DMS53 (cell line): ENCODE results near the gene LRRC4C.

Experiments
- DNase-seq: peaks from one replicate; lab custom pipeline; 2025; lab: John Stamatoyannopoulos, UW

LRRC4C gene

DNA sequence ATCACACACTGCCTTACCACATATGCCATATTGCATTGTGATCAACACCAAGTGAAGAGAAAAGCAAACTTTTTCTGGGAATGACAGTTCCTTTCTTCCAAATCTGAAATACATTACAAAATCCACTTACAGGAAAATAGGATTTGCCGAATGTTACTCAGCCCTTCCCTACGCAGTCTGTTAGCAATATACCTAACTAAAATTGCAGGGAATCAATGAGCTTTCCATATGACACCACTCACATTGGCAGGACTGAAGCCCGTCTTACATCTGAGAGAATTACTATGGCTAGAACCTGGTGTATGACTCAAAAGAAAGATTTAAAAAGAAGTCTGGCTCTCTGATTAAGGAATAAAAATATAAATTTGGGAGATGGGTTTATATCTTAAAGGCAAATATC is 136.0 kb downstream of the LRRC4C start:
- DNase-seq: no peak

DNA sequence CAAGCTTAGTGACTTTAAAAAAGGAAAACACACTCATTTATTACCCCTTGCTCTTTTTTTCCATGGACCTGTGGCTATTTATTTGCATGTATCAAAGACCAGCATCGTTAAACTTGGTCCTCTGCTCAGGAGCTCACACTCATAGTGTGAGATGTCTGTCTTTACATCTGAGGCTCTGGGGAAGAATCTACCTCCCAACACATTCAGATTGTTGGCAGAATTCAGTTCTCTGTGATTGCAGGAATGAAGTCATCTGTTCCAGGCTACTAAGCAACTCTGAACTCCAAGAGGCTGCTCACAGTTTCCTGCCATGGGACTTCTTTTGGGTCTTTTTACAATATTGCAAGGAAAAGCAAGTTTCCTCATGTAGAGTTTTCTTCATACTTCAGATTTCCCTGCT is 138.8 kb downstream of the LRRC4C start:
- no peak for DNase-seq

DNA sequence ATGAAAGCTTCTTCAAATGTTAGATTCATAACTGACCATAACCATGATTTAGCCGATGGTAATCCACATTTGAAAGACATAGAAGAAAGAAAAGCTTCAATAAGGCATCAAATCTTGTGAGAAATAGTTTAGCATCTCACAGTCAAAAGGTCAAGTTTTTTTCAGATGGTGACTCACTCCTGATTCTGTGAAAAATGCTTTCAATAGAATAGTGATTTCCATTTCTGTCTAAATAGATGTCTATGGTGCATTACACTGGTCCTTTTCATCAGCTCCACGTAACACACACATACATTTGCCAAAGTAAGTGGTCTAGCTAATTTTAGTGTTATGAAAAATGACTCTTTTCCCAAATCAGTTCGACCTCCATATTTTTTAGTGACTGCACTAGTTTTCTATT is 139.2 kb downstream of the LRRC4C start:
- no peak for DNase-seq

DNA sequence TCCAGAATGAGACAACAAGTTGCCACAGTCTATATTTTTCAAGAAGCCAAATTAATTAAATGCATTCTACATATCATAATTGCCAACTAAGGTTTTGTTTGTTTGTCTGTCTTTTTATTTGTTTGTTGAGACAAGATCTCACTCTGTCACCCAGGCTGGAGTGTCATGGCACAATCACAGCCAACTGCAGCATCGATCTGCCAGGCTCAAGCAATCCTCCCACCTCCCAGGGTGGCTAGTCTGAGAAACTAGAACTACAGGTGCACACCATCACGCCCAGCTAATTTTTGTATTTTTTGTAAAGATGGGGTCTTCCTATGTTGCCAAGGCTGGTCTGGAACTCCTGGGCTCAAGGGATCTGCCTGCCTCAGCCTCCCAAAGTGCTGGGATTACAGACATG is 140.0 kb downstream of the LRRC4C start:
- DNase-seq: no peak

DNA sequence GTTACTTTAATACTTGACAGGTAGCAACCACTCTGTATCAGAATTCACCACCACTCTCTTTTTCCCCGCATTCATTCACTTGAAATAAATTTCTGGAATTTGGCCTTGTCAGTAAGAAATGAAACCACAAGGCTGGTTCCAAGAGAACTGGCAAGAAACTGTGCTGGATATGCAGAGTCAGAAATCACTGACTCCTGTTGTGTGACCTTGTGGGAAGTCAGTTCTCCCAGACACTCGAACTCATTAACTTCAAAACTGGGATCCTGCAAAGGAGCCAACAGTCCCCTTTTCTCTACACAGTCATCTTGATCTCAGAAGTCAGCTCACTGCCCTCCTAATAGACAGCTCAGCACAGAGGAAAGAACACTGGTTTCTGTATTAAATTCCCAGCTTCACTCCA is 142.7 kb downstream of the LRRC4C start:
- DNase-seq: no peak

DNA sequence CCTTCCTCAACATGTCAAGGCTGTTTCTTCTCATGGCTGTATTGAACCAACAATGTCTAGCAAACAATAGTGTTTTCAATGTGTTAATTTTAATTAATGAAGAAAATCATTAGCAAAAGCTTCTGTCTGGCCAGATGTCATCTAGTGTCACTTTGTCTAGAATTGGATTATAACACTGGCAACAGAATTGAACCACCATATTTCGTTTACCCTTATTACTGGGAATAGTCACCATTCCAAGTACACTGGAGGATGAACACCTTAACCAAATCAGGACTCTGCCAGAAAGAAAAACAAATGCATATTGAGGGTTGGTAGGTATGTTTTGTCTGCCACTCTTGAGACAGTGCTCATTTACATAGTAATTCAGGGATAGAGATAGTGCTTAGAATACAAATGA is 146.2 kb downstream of the LRRC4C start:
- DNase-seq: no peak

DNA sequence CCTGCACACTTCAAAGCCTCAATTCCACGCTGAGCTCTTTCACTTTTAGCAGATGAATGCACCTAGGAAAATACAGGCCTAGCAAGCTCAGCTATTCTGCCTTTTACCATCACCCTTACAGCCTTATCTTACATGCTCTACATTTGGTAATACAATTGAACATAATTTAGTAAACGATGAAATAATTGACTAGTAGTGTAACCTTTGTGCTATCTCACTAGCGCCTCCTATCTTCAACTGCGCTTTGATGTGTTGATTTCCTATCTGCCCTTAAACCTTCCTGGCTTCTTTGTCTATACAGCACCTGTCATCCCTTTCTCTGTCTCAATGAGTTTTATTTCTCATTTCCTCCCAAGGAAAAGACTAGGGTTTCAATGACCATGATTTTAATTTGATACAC is 149.7 kb downstream of the LRRC4C start:
- DNase-seq: peak; percentile 8

DNA sequence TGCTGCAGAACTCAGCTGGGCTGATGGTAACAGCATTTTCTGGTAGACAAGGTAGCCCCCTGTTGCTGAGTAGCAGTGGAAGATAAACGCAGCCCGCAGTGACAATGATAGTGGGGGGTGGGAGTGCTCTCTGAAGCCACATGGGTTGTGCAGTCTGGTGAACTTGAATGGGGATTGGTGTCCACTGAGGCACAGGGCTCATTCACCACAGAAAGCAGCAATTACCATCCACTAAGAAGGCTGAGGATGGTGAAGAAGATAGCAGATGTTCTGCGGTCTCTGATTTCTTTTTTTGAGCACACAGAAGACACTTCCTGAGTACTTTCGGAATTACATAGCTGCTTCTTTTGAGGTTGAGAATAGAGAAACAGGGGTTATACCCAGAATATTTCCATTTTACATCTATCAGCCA is 150.3 kb downstream of the LRRC4C start:
- no peak for DNase-seq

DNA sequence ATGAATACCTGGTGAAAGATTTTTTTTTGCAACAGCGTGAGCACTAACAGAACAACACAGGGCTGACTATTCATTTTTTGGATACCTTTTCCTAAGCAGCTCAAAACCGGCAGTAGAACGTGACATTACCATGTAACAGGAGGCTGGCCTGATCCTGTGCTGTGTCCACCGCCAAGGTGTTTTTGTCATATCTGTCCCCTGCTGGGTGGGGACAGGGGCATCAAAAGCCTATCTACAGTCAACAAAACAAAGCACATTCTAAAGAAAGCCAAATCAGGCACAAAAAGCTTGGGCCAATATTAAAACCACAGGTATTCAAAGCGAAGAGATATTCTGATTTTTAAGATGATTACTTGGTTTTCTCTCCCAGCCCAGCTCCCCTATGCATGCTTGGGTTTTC is 151.2 kb downstream of the LRRC4C start:
- no peak for DNase-seq

DNA sequence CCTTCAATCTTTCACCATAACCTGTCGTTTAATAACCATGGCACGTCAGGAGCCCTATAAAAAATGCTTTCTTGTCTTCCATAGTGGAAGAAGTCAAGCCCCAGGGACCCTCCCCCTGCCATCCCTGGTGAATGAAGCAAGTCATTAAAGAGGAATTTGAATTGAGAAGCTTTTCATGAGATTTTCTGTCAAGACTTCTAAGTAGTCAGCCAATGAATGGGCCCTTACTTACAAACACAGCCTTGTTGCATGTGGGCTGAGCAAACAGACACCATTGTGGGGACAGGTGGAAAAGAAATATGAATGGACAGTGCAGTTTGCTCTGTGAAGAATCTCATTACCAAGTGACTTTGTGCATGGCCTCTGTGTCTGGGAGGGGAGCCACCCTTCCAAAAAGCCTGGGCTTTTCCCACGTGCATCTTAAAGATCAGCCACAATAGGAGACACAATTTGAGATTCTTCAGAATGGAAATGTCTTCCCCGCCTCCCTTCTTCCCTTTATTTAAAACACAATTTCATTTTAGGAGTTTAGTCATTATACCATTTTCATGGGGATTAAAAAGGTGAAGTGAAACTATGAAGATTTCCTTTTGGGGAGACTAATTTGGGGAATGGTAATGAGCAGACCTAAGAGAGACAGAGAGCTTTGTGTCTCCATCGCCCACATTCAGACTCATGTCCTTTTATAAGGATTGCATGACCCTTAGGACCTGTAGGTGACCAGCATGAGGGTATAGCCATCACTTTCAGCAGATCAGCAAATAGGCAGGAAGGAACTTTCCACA is 152.0 kb downstream of the LRRC4C start:
- no peak for DNase-seq

DNA sequence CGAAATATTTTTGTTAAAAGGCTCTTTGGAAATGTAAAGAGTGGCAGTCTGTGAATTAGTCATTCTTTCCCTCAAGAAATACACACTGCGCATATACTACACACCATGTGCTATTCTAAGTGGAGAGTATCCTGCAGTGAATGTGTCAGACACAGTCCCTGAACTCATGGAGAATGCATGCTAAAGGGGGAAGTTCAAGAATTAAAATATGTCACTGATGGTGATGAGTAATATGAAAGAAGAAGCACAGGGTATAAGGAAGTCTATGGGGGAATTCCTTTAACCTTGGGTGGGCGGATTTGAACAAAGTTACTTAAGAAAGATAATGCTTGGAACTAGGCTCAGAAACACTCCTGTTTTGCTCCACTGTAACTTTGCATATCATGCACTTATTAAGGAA is 153.0 kb downstream of the LRRC4C start:
- DNase-seq: no peak

DNA sequence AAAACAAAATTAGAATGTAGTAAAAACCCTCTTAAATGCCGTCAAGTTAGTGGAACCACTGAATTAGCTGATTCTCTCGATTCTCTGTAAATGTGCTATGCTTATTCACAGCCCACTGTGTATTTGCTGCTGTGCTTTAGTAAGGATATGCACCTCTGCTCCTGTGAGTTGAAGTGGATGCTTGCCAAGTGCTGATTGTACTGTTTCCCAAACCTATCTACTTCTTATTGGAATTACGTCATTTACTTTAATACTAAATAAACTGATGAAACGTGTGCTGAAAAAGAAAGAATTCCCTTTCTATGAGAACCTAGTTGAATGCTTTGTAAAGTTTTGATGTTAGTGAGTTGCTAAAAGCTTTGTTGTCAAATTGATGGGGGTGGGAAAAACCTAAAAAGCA is 158.4 kb downstream of the LRRC4C start:
- no peak for DNase-seq

DNA sequence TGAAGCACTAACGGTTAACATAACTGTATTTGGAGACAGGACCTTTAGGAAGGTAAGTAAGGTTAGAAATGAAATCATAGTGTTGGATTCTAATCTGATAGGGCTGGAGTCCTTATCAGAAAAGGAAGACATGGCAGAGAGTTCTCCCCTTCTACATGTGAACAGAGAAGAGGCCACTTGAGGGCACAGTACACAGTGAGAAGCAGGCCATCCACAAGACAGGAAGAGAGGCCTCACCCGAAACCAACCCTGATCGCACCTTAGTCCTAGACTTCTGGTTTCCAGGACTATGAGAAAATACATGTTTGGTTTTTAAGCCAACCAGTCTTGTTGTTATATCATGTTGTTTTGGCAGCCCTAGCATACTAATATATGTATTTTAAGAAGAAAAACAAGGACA is 170.0 kb downstream of the LRRC4C start:
- DNase-seq: peak; percentile 2

DNA sequence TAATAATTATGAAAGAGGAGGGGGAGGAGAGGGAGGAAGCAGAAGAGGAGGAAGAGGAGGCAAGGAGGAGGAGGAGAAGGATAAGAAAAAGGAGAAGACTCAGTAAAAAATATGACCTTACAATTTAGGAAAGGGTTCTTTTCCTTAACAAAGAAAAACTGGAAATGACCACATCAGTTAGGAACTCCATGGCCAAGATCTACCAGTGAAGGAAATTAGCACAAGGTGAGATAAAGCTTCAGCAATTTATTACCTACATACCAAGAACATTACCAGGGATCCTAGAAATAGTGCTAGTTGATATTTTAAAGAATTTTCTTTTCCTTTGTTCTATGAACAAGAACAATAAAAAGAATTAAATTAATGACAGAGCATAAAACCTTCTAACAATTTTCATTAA is 172.7 kb downstream of the LRRC4C start:
- DNase-seq: no peak

DNA sequence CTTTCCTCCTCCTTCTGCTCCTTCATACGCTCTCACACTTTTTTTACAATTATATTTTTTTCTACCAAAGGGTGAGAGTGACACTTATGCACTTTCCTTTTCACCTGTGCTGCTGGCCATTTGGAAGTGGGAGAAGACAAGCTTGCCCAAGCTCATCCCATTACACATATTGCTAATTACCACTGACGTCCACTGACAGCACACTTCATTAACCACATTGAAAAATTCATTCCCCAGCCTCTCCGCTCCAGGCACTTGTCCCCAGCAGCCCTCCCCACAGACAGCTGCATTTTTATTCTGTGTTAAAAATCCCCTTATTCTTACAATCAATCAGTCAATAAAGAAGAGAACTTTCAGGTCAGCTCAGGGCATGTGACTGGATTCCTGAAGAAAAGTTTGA is 175.1 kb downstream of the LRRC4C start:
- DNase-seq: no peak

DNA sequence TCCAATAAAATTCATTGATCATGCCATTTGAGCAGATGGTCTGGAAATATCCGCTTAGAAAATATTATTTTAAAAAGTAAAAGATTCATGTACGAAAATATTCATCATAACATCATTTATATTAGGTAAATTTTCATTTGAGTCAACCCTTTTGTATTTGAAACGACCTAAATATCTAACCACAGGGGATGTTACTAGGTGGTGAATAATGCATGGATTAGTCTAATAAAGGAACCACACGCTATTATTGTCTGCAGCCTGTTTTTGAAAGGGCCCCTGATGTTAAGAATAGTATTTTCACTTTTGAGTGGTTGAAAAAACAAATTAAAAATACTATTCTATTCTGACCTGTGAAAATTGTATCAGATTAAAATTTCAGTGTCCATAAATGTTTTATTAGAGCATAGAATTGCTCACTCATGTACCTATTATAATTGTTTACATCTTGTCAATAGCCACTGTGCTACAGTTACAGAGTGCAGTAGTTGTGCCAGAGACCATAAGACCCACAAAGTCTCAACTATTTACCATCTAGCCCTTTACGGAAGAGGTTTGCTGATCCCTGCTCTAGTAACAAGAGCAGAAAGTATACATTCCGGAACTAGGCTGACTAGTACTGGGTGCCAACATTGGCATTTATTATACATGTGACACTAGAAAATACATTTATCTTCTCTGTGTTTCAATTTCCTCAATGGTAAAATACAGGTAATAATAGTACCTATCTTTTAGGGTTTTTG is 176.1 kb downstream of the LRRC4C start:
- no peak for DNase-seq

DNA sequence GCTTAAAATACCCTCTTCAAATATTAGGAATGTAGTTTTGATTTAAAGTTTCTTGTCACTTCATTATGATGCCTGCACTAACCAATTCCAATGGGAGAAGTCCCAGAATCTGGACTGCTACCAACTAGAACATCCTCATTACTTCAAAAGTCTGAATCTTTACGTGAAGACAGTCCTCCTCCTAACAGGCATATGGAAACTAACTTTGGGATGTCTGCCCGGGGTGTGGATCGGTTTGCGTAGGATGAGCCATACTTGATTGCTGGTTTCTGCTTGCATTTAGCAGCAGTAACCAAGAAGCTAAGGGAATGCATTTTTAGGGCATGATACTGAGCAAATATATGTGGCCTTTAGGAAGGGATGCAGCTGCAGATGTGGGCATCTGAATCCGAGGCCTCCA is 177.1 kb downstream of the LRRC4C start:
- DNase-seq: no peak

DNA sequence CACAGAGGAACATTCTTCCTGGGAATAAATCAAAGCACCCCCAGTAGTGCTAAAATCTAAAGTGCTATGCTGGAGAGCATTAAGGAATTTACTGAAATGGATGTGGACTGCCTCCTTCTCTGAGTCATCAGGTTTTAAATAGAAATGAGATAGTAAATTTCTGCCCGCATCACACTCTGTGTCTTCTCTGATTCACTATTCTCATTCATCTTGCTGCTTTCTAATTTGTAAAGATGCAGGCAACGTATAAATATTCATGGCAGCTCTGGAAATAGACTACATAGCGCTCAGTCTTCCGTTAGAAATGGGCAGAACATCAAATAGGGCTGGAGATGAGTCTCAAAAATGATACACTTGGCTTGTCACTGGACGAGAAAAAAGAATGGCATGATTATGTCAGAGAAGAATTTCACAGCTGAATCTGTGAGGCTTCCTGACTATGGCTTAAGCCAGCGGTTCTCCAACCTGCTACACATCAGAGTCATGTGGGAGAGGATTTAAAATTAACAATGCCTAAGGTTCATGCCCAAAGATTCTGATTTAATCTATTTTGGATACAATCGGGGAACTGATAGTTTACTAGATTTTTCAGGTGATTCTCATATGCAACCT is 178.2 kb downstream of the LRRC4C start:
- DNase-seq: no peak

DNA sequence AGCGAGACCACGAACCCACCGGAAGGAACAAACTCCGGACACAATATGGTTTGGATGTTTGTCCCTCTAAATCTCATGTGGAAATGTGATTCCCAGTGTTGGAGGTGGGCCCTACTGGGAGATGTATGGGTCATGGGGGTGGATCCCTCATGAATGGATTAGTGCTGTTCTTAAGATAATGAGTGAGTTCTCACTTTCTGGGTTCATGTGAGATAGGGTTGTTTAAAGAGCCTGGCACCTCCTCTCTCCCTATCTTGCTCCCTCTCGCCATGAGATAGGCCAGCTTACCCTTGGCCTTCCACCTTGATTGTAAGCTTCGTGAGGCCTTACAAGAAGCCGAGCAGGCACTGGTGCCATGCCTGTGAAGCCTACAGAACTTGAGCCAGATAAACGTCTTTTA is 184.6 kb downstream of the LRRC4C start:
- no peak for DNase-seq

DNA sequence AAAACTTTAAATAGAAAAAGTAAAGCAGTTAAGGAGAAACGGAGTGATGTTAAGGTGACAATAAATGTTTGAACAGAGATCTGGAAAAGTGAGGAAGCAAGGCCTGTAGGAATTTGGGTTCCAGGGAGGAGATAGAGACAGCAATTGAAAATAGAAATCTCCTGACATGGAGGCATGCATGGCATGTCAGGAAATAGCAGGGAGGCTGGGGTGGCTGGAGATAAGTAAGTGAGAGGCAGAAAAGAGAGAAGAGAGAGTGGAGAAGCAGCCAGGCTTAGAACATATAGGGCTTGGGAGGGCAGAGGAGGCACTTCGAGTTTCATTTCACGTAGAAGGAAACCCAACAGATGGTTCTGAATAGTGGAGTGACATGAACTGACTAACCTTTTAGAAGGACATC is 185.5 kb downstream of the LRRC4C start:
- DNase-seq: no peak

DNA sequence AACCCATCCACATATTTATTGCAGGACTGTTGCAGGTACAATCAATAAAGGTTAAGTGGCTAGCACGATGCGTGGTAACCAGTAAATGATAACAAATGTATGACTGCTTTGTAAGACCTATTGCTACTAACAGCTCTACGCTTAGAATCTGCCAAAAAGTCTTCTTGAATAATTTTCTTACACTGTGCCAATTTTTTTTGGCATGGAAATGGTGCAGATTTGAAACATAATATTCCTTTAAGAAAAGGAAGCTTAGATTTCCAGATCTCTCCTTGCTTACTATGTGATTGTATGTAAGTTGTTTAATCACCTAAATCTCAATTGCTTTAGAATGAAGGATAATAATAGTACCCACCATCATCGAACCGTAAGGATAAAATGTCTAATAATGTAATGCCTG is 192.0 kb downstream of the LRRC4C start:
- DNase-seq: no peak

DNA sequence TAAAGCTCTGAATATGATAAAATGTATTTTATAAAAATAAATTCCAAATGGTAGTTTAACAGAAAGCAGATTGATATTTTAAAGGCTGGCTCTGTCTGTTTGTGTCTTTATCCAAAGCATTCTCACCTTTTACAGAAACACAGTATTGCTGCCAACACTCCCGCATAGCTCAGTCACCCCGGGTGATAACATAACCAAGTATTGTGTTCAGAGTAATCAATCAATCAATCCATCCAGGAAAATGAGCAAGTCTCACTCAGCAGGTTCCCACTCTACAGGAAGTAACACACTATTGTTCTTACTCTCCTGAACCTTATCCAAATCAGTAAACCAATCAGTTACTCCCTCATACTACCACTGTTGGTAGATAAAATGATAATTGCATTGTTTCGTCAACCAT is 203.4 kb downstream of the LRRC4C start:
- DNase-seq: no peak

DNA sequence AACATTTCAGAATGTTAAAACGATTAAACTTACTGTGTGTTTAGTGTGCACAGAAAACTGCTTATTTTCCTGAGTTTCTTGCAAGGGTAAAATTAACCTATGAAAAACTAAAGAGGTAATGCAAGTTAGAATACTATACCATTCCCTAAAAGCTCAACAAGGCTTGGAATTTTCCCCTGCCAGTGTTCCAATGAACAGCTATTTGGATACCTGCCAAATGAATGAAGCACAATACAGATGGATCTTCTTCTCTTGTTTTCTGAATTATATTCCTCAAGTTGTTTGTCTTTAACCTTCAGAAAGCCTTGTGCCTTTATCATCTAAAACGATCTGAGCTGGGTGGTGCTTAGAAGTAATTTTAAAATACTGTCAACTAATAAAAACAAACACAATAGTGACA is 204.5 kb downstream of the LRRC4C start:
- DNase-seq: no peak
